ENCODE data around the gene ADPRM.

GRCh38 chr17:10661437-10661836 is 36.0 kb upstream of the ADPRM start:
- TF ChIP-seq POLR2A (IDR thresholded peaks at IDR 0.05; ENCODE audit: low read length) (no peak), FOSB (CRISPR knock-in tag; IDR thresholded peaks at IDR 0.05) (no peak), MAFK (IDR thresholded peaks at IDR 0.05; ENCODE audit: partially characterized antibody) (no peak), CHD2 (IDR thresholded peaks at IDR 0.05; ENCODE audit: low read length, partially characterized antibody) (no peak), FOSL2 (IDR thresholded peaks at IDR 0.05) (no peak), FOSL2 (CRISPR knock-in tag; IDR thresholded peaks at IDR 0.05) (no peak), EHF (CRISPR knock-in tag; IDR thresholded peaks at IDR 0.05) (no peak), TFCP2L1 (CRISPR knock-in tag; IDR thresholded peaks at IDR 0.05) (no peak), CBX2 (IDR thresholded peaks at IDR 0.05; ENCODE audit: borderline replicate concordance, low read depth) (no peak), HDAC2 (IDR thresholded peaks at IDR 0.05) (no peak), ZFP36 (IDR thresholded peaks at IDR 0.05; ENCODE audit: borderline replicate concordance, partially characterized antibody) (no peak), MAX (IDR thresholded peaks at IDR 0.05) (no peak), RAD21 (conservative IDR thresholded peaks at IDR 0.05 in 1 of 2, IDR thresholded peaks at IDR 0.05 in 1 of 2) (no peak)
- TF ChIP-seq, protein P1, sequence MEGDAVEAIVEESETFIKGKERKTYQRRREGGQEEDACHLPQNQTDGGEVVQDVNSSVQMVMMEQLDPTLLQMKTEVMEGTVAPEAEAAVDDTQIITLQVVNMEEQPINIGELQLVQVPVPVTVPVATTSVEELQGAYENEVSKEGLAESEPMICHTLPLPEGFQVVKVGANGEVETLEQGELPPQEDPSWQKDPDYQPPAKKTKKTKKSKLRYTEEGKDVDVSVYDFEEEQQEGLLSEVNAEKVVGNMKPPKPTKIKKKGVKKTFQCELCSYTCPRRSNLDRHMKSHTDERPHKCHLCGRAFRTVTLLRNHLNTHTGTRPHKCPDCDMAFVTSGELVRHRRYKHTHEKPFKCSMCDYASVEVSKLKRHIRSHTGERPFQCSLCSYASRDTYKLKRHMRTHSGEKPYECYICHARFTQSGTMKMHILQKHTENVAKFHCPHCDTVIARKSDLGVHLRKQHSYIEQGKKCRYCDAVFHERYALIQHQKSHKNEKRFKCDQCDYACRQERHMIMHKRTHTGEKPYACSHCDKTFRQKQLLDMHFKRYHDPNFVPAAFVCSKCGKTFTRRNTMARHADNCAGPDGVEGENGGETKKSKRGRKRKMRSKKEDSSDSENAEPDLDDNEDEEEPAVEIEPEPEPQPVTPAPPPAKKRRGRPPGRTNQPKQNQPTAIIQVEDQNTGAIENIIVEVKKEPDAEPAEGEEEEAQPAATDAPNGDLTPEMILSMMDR (IDR thresholded peaks at IDR 0.05), result no peak
- TF ChIP-seq, protein P2, sequence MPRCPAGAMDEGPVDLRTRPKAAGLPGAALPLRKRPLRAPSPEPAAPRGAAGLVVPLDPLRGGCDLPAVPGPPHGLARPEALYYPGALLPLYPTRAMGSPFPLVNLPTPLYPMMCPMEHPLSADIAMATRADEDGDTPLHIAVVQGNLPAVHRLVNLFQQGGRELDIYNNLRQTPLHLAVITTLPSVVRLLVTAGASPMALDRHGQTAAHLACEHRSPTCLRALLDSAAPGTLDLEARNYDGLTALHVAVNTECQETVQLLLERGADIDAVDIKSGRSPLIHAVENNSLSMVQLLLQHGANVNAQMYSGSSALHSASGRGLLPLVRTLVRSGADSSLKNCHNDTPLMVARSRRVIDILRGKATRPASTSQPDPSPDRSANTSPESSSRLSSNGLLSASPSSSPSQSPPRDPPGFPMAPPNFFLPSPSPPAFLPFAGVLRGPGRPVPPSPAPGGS (IDR thresholded peaks at IDR 0.05), result no peak

Measured in A549 (cell line).